CD4-positive, alpha-beta memory T cell (primary cell): ENCODE data around the gene RCL1. TPM values are rescaled to one million over a fixed set of nuclear protein-coding genes. Genes with fewer than 3 reads are reported as not detected.

Experiments
- CTCF ChIA-PET: fragments of 350-600 bp; sonication (Branson Sonifier 250); formaldehyde crosslinking; loops from one replicate; lab custom pipeline; 2021; ENCODE audit warnings: inconsistent platforms; ENCODE audit not compliant: partially characterized antibody; lab: Charles Lee
- POLR2A ChIA-PET: fragments of 350-600 bp; sonication (Branson Sonifier 250); formaldehyde crosslinking; loops from one replicate; lab custom pipeline; 2021; ENCODE audit not compliant: partially characterized antibody; lab: Charles Lee
- DNase-seq, 5 donors: peaks; one replicate each; pipeline versions ENCODE4 v3.0.0 to v3.0.0-alpha.2; 2020 to 2022; ENCODE audit warnings: mixed read lengths in 1 of 5
- H3K27ac ChIP-seq: one replicate; pipeline ENCODE4 v1.7.0; 2013; ENCODE audit warnings: low read depth, low read length
- H3K27me3 ChIP-seq: 2 replicates; pipeline ENCODE4 v1.7.0; 2013; ENCODE audit warnings: mild to moderate bottlenecking, low read length, moderate library complexity; ENCODE audit not compliant: insufficient read depth
- H3K36me3 ChIP-seq: 2 replicates; pipeline ENCODE4 v1.7.0; 2013; ENCODE audit warnings: mild to moderate bottlenecking, low read length, moderate library complexity; ENCODE audit not compliant: insufficient read depth
- H3K4me1 ChIP-seq: 2 replicates; pipeline ENCODE4 v1.7.0; 2013; ENCODE audit warnings: mild to moderate bottlenecking, low read length, moderate library complexity; ENCODE audit not compliant: insufficient read depth
- H3K4me3 ChIP-seq, 2 donors: one replicate each; pipeline ENCODE4 v1.7.0; 2013; ENCODE audit warnings: low read length in 2 of 2, mild to moderate bottlenecking in 1 of 2
- H3K9me3 ChIP-seq, 2 donors: one replicate each; pipeline ENCODE4 v1.7.0; 2013; ENCODE audit warnings: low read length in 2 of 2, control low read depth in 1 of 2; ENCODE audit not compliant: control insufficient read depth in 1 of 2
- H3K27ac Mint-ChIP-seq, 7 donors: one replicate each; pipeline ENCODE4 v1.8.0; 2020 to 2021; ENCODE audit warnings: mixed read lengths in 7 of 7, mild to moderate bottlenecking in 6 of 7, inconsistent platforms in 3 of 7, moderate library complexity in 3 of 7
- H3K27me3 Mint-ChIP-seq, 2 donors: one replicate each; pipeline ENCODE4 v1.8.0; 2020 to 2021; ENCODE audit warnings: mixed read lengths in 2 of 2
- H3K36me3 Mint-ChIP-seq, 2 donors: one replicate each; pipeline ENCODE4 v1.8.0; 2020 to 2021; ENCODE audit warnings: mixed read lengths in 2 of 2, inconsistent platforms in 1 of 2, mild to moderate bottlenecking in 1 of 2
- H3K4me1 Mint-ChIP-seq, 4 donors: one replicate each; pipeline ENCODE4 v1.8.0; 2020 to 2021; ENCODE audit warnings: mixed read lengths in 4 of 4, mild to moderate bottlenecking in 1 of 4
- H3K4me3 Mint-ChIP-seq, 8 donors: one replicate each; pipeline ENCODE4 v1.8.0; 2020 to 2021; ENCODE audit warnings: mixed read lengths in 8 of 8, mild to moderate bottlenecking in 7 of 8, moderate library complexity in 6 of 8, inconsistent platforms in 3 of 8
- H3K9me3 Mint-ChIP-seq, 8 donors: one replicate each; pipeline ENCODE4 v1.8.0; 2020 to 2021; ENCODE audit warnings: mixed read lengths in 8 of 8, mild to moderate bottlenecking in 5 of 8, inconsistent platforms in 3 of 8, moderate library complexity in 1 of 8
- intact Hi-C: fragments of 100-400 bp; cut with micrococcal nuclease; formaldehyde crosslinking; loops from one replicate; pipeline ENCODE4 v1.15.1; 2023
- polyA plus RNA-seq, 2 donors: library from polyadenylated mRNA; unstranded; fragments of 300-500 nt; fragmentation: Illumina TruSeq; gene quantifications; one replicate each; pipeline ENCODE4 v1.2.3, GENCODE V29; 2021
- total RNA-seq, 2 experiments: library from RNA; stranded (reverse); gene quantifications; one replicate each; pipeline ENCODE4 v1.2.3, GENCODE V29; 2021

The RCL1 gene, protein sequence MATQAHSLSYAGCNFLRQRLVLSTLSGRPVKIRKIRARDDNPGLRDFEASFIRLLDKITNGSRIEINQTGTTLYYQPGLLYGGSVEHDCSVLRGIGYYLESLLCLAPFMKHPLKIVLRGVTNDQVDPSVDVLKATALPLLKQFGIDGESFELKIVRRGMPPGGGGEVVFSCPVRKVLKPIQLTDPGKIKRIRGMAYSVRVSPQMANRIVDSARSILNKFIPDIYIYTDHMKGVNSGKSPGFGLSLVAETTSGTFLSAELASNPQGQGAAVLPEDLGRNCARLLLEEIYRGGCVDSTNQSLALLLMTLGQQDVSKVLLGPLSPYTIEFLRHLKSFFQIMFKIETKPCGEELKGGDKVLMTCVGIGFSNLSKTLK
- total RNA-seq, result 10 to 100 TPM; 15.2 to 17.8 TPM
- polyA plus RNA-seq, result 10 to 100 TPM; 15.5 to 21.1 TPM

DNA sequence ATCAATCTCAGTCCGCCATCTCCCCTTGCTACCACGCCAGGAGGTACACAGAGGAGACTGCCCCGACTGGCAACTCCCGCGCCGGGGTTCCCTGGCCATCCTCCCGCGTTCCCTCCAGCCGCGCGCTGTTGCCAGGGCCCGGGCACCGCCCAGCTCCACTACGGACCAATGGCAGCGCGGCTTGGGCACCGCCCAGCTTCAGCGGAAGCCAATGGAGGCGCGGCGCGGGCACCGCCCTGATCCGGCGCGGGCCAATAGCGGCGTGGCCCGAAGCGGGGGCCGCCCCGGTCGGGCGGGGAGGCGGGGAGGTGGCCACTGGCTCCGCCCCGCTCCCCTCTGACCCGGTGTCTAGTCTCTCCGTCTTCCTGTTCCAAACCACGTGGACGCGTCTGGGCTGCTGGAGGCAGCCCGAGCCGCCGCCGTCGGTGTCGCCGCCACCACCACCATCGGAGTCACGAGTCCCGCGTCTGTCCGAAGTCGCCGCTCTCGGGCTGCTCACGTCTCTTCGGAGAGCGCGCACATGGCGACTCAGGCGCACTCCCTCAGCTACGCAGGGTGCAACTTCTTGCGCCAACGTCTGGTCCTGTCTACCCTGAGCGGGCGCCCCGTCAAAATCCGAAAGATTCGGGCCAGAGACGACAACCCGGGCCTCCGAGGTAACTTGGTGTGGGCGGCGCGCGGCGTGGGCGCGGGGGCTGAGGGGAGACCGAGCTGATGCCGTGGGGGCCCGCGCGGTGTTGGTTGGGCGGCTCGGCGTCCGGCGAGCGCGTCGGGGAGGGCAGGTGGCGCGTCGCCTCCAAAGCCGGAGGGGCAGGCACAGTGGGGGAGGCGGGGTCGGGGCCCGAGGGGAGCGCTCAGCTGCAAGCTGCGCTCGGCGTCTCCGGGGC, at the start of gene RCL1:
RCL1 (plus strand) TSS at position 373 of the 887 bp plus-strand sequence; CDS start at position 521, 148 bp downstream.
- Mint-ChIP-seq H3K4me3 (peak within 1 kb of the TSS; percentile 93 to 97 (median 95)), H3K4me1 (peaks cover 29 to 52% (median 38%) of the 10 kb centered on the region in 4 donors), H3K27me3 (peaks cover 0 to 4% of the 10 kb centered on the region in 2 donors), H3K36me3 (peaks cover 0 to 3% of the 10 kb centered on the region in 2 donors), H3K27ac (peak within 1 kb of the TSS; percentile 84 to 97 (median 96)), H3K9me3 (no peaks in the 10 kb centered on the region)
- peak; percentile 95 to 98 (median 97) for DNase-seq
- intact Hi-C loops, result loop anchor here (1.0 to 5.0 kb wide), 9 partner anchors 31 to 1949 kb away; partner anchors contain the start of genes AK3, CDC37L1, JAK2 and PLGRKT
- POLR2A ChIA-PET, result interaction anchor here (0.6 to 4.0 kb wide), 26 partner anchors 9 to 1965 kb away, joined by 3 to 42 read pairs (median 4); partner anchors contain the start of genes AK3, CD274, CDC37L1 and JAK2
- Histone ChIP-seq H3K36me3 (no peaks in the 10 kb centered on the region), H3K27ac (peak within 1 kb of the TSS; percentile 70), H3K9me3 (no peaks in the 10 kb centered on the region), H3K4me3 (peak within 1 kb of the TSS; percentile 83 to 88), H3K4me1 (peaks cover 23% of the 10 kb centered on the region), H3K27me3 (no peaks in the 10 kb centered on the region)
- CTCF ChIA-PET, result interaction anchor here (1.0 to 9.8 kb wide), 13 partner anchors 9 to 195 kb away, joined by 3 to 82 read pairs (median 3); no protein-coding TSS in a partner anchor

DNA sequence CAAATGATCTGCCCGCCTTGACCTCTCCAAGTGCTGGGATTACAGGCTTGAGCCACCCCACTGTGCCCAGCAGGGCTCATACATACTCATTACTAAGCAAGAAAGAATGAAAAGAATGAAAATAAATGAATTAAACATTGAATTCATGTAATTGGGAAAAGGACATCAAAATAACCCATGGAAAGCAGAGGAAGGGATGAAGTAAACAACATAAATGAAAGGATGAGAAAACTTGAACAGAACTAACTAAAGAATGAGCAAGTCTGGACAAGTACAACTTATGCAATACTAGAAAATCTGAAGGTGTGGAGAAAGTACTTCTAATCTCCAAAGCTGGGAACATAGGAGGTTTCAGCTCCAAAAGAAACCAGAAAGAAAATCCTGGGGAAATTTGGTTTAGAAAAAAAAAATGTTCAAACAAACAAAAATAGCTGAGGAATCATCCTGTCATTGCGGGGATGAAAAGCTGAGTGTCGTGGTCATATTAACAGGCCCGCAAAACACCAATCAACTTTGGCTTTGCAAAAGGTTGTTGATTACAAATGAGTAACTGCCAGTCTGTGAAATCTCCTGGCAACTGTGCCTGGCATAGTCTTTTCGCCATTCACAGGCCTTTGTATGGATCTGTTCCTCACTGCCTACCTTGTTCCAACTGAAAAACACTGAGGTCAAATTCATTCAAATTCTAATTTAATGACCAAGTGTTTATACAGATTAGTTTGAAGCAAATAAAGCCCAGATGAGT, 49.4 kb upstream of the RCL1 start:
- Histone ChIP-seq H3K27me3 (no peaks in the 10 kb centered on the region), H3K27ac (no peak overlapping the region), H3K4me3 (no peak overlapping the region), H3K36me3 (no peaks in the 10 kb centered on the region), H3K9me3 (no peaks in the 10 kb centered on the region), H3K4me1 (peaks cover 23% of the 10 kb centered on the region)
- H3K9me3 Mint-ChIP-seq, result no peaks in the 10 kb centered on the region
- H3K27ac Mint-ChIP-seq, result peak overlapping the region in 2 of 7 donors; percentile 65 to 75
- peak overlapping the region in 5 of 8 donors; percentile 44 to 91 (median 69) for H3K4me3 Mint-ChIP-seq
- peaks cover 0 to 7% of the 10 kb centered on the region in 2 donors for H3K36me3 Mint-ChIP-seq
- peaks cover 18 to 30% (median 26%) of the 10 kb centered on the region in 4 donors for H3K4me1 Mint-ChIP-seq
- intact Hi-C loops, result loop anchor here (5.0 kb wide), 4 partner anchors 244 to 1216 kb away; partner anchors contain the start of genes JAK2, PLGRKT and RFX3
- no peaks in the 10 kb centered on the region for H3K27me3 Mint-ChIP-seq
- ChIA-PET POLR2A (interaction anchor here (0.7 to 3.8 kb wide), 3 partner anchors 50 to 81 kb away, joined by 4 to 44 read pairs (median 33); partner anchors contain the start of genes CDC37L1, PLPP6 and RCL1), CTCF (interaction anchor here (1.1 to 10.9 kb wide), 3 partner anchors 15 to 857 kb away, joined by 3 to 152 read pairs (median 3); no protein-coding TSS in a partner anchor)
- no peak for DNase-seq

DNA sequence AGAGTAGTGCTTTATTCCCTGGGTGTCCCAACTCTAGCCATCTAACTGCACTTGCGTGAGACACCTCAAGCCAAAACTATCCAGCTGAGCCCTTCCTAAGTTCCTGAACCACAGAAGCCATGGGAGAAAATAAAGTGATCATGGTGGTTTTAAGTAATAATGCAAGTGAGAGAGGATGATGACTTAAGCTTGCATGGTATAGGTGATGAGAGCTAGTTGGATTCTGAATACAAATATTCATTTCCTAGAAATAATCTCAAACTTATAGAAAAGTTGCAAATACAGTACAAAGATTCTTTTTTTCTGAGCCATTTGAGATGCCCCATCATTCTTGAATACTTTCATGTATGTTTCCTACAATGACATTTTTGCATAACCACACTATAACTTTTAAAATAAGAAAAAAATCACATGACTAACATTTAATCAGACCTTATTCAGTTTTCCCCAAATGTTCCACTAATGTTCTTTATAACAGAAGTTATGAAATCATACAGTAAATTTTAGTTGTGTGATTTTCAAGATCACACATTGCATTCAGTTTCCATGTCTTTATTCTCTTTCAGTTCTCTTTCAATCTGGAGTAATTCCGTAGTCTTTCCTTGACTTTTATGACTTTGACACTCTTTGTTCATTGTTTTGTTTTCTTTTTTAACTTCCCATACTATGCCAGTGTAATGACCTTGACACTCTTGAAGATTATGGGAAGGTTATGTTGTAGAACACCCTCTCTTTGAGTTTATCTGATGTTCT, 46.3 kb upstream of the RCL1 start:
- Mint-ChIP-seq H3K27ac (peak overlapping the region in 2 of 7 donors; percentile 7 to 58), H3K36me3 (peaks cover 0 to 1% of the 10 kb centered on the region in 2 donors), H3K27me3 (no peaks in the 10 kb centered on the region), H3K4me1 (peaks cover 11 to 13% (median 12%) of the 10 kb centered on the region in 4 donors), H3K9me3 (no peaks in the 10 kb centered on the region), H3K4me3 (no peak overlapping the region)
- DNase-seq, result no peak
- Histone ChIP-seq H3K36me3 (no peaks in the 10 kb centered on the region), H3K9me3 (no peaks in the 10 kb centered on the region), H3K4me1 (peaks cover 5% of the 10 kb centered on the region), H3K27ac (no peak overlapping the region), H3K4me3 (no peak overlapping the region), H3K27me3 (no peaks in the 10 kb centered on the region)
- ChIA-PET CTCF (interaction anchor here (1.4 to 10.9 kb wide), 3 partner anchors 9 to 19 kb away, joined by 3 to 152 read pairs (median 5); no protein-coding TSS in a partner anchor), POLR2A (no interaction called here)
- intact Hi-C loops, result no loop called here

DNA sequence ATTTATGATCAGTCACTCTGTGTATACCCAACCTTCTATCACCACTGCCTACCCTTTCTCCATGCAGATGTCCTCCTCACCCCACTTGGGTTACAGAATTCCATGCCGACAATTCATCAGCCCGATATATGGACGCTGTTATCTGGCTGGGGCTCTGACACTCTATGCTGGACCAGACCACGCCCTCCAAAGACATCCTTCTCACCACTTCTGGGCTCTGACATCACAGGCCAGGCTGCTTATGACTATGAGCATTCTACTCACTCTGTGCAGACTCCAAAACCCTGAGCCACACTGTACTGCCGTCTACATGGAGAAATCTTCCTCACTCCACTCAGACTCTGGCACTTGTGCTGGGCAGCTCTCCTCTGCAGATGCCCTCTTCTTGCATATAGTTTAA, 44.1 kb upstream of the RCL1 start:
- ChIA-PET CTCF (interaction anchor here (0.8 to 16.6 kb wide), 6 partner anchors 7 to 852 kb away, joined by 3 to 249 read pairs (median 16); partner anchors contain the start of genes AK3 and JAK2), POLR2A (interaction anchor here (1.9 kb wide), 1 partner anchor 8 kb away, joined by 10 read pairs; the partner anchor contains the start of gene AK3)
- Histone ChIP-seq H3K4me3 (no peak overlapping the region), H3K9me3 (no peaks in the 10 kb centered on the region), H3K27me3 (no peaks in the 10 kb centered on the region), H3K27ac (no peak overlapping the region), H3K36me3 (no peaks in the 10 kb centered on the region), H3K4me1 (no peaks in the 10 kb centered on the region)
- no peak overlapping the region for H3K27ac Mint-ChIP-seq
- H3K9me3 Mint-ChIP-seq, result no peaks in the 10 kb centered on the region
- no peak overlapping the region for H3K4me3 Mint-ChIP-seq
- intact Hi-C loops, result no loop called here
- no peaks in the 10 kb centered on the region for H3K36me3 Mint-ChIP-seq
- DNase-seq, result no peak
- H3K27me3 Mint-ChIP-seq, result no peaks in the 10 kb centered on the region
- peaks cover 4 to 7% (median 5%) of the 10 kb centered on the region in 4 donors for H3K4me1 Mint-ChIP-seq

DNA sequence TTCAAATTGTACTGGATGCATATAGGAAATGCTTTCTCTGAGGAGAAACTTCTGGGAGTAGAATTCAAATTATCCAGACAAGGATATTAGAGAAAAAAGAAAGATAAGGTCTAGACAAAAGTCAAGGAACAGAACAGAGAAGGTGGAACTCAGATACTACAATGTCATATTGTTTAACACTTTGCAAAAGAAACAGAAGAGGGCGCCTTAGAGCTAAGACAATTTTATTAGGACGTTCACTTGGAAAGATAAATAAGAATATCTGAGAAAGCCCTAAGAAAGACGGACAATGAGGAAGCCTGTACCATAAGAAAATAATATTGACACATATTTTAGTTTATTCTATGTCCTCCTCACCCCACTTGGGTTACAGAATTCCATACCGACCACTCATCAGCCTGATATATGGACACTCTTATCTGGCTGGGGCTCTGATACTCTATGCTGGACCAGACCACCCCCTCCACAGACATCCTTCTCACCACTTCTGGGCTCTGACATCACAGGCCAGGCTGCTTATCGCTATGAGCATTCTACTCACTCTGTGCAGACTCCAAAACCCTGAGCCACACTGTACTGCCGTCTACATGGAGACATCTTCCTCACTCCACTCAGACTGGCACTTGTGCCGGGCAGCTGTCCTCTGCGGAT, 42.6 kb upstream of the RCL1 start:
- CTCF ChIA-PET, result interaction anchor here (0.7 to 16.6 kb wide), 12 partner anchors 8 to 851 kb away, joined by 3 to 249 read pairs (median 4); partner anchors contain the start of genes AK3 and JAK2
- Histone ChIP-seq H3K27ac (no peak overlapping the region), H3K4me1 (no peaks in the 10 kb centered on the region), H3K36me3 (no peaks in the 10 kb centered on the region), H3K4me3 (no peak overlapping the region), H3K9me3 (no peaks in the 10 kb centered on the region), H3K27me3 (no peaks in the 10 kb centered on the region)
- intact Hi-C loops, result loop anchor here (1.0 kb wide), 1 partner anchor 146 kb away; no protein-coding TSS in a partner anchor
- Mint-ChIP-seq H3K9me3 (no peaks in the 10 kb centered on the region), H3K4me3 (no peak overlapping the region), H3K36me3 (no peaks in the 10 kb centered on the region), H3K4me1 (peaks cover 4 to 7% (median 5%) of the 10 kb centered on the region in 4 donors), H3K27ac (no peak overlapping the region), H3K27me3 (no peaks in the 10 kb centered on the region)
- POLR2A ChIA-PET, result interaction anchor here (1.3 to 1.9 kb wide), 3 partner anchors 9 to 82 kb away, joined by 3 to 10 read pairs (median 3); partner anchors contain the start of gene AK3
- peak in 4 of 5 donors; percentile 29 to 42 (median 32) for DNase-seq
